Osteocyte (in vitro differentiated cells): Measurements from ENCODE around the gene C1QTNF6. TPM values are rescaled to one million over a fixed set of nuclear protein-coding genes. Genes with fewer than 3 reads are reported as not detected.
"Not testable (repeated sequence)": the region's sequence is repeated elsewhere in the genome, so short reads cannot be mapped to it uniquely, and the experiment has no call there.

ENCODE experiments used
- DNase-seq: peaks from one replicate; pipeline ENCODE4 v3.0.0; 2021; ENCODE audit warnings: mixed read lengths; ENCODE audit not compliant: unreplicated experiment; ENCODE audit errors: extremely low spot score
- H3K27ac Mint-ChIP-seq: one replicate; pipeline ENCODE4 v1.8.0; 2021; ENCODE audit warnings: mild to moderate bottlenecking, mixed read lengths; ENCODE audit not compliant: unreplicated experiment
- H3K27me3 Mint-ChIP-seq: one replicate; pipeline ENCODE4 v1.8.0; 2021; ENCODE audit warnings: mixed read lengths; ENCODE audit not compliant: unreplicated experiment
- H3K36me3 Mint-ChIP-seq: one replicate; pipeline ENCODE4 v1.8.0; 2021; ENCODE audit warnings: mixed read lengths; ENCODE audit not compliant: unreplicated experiment
- H3K4me1 Mint-ChIP-seq: one replicate; pipeline ENCODE4 v1.8.0; 2021; ENCODE audit warnings: mixed read lengths; ENCODE audit not compliant: unreplicated experiment
- H3K4me3 Mint-ChIP-seq: one replicate; pipeline ENCODE4 v1.8.0; 2021; ENCODE audit warnings: mild to moderate bottlenecking, moderate library complexity, mixed read lengths; ENCODE audit not compliant: unreplicated experiment
- H3K9me3 Mint-ChIP-seq: one replicate; pipeline ENCODE4 v1.8.0; 2021; ENCODE audit warnings: mixed read lengths; ENCODE audit not compliant: unreplicated experiment
- total RNA-seq: library from RNA; stranded (reverse); gene quantifications from 2 replicates; pipeline ENCODE4 v1.2.1, GENCODE V29; 2021
- TF ChIP-seq, protein P1 (sequence below): fragments of 200-600 bp; sonication (generic); IDR thresholded peaks from 2 replicates; pipeline ENCODE4 v1.5.0; 2021; ENCODE audit warnings: antibody characterized with exemption, mild to moderate bottlenecking, moderate library complexity

Gene C1QTNF6
- total RNA-seq, 1 donor from 2014 or later, result 36.4 TPM

- no peak overlapping the region for H3K4me3 Mint-ChIP-seq
- H3K27ac Mint-ChIP-seq, result no peak overlapping the region
- TF ChIP-seq, protein P1, sequence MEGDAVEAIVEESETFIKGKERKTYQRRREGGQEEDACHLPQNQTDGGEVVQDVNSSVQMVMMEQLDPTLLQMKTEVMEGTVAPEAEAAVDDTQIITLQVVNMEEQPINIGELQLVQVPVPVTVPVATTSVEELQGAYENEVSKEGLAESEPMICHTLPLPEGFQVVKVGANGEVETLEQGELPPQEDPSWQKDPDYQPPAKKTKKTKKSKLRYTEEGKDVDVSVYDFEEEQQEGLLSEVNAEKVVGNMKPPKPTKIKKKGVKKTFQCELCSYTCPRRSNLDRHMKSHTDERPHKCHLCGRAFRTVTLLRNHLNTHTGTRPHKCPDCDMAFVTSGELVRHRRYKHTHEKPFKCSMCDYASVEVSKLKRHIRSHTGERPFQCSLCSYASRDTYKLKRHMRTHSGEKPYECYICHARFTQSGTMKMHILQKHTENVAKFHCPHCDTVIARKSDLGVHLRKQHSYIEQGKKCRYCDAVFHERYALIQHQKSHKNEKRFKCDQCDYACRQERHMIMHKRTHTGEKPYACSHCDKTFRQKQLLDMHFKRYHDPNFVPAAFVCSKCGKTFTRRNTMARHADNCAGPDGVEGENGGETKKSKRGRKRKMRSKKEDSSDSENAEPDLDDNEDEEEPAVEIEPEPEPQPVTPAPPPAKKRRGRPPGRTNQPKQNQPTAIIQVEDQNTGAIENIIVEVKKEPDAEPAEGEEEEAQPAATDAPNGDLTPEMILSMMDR, result no peak
- no peak for DNase-seq
- peaks cover 16% of the 10 kb centered on the region for H3K4me1 Mint-ChIP-seq
- H3K27me3 Mint-ChIP-seq, result peaks cover 37% of the 10 kb centered on the region
- H3K36me3 Mint-ChIP-seq, result no peaks in the 10 kb centered on the region
- no peaks in the 10 kb centered on the region for H3K9me3 Mint-ChIP-seq
Measured at GRCh38 chr22:37172266-37173245, 15.5 kb downstream of the C1QTNF6 start.

GRCh38 chr22:37171662-37172061 lies 16.4 kb downstream of the C1QTNF6 start:
- TF ChIP-seq, protein P1, result no peak
- Mint-ChIP-seq H3K27ac (no peak overlapping the region), H3K4me1 (peaks cover 10% of the 10 kb centered on the region), H3K9me3 (no peaks in the 10 kb centered on the region), H3K27me3 (peaks cover 37% of the 10 kb centered on the region), H3K4me3 (no peak overlapping the region), H3K36me3 (no peaks in the 10 kb centered on the region)
- no peak for DNase-seq

- H3K9me3 Mint-ChIP-seq, H3K27ac Mint-ChIP-seq, H3K4me1 Mint-ChIP-seq, H3K36me3 Mint-ChIP-seq, H3K4me3 Mint-ChIP-seq, DNase-seq: not testable (repeated sequence)
- peaks cover 38% of the 10 kb centered on the region for H3K27me3 Mint-ChIP-seq
Measured at GRCh38 chr22:37170689-37171405, 17.2 kb downstream of the C1QTNF6 start.

- no peaks in the 10 kb centered on the region for H3K9me3 Mint-ChIP-seq
- TF ChIP-seq, protein P1, result no peak
- H3K27me3 Mint-ChIP-seq, result peaks cover 38% of the 10 kb centered on the region
- H3K4me3 Mint-ChIP-seq, result no peak overlapping the region
- H3K4me1 Mint-ChIP-seq, result peaks cover 2% of the 10 kb centered on the region
- no peak for DNase-seq
- H3K27ac Mint-ChIP-seq, result no peak overlapping the region
- no peaks in the 10 kb centered on the region for H3K36me3 Mint-ChIP-seq
Measured at GRCh38 chr22:37169947-37170688, 17.9 kb downstream of the C1QTNF6 start.

GRCh38 chr22:37169406-37169805 lies 18.6 kb downstream of the C1QTNF6 start:
- Mint-ChIP-seq H3K9me3 (no peaks in the 10 kb centered on the region), H3K4me1 (peaks cover 2% of the 10 kb centered on the region), H3K27me3 (peaks cover 34% of the 10 kb centered on the region), H3K4me3 (no peak overlapping the region), H3K36me3 (no peaks in the 10 kb centered on the region), H3K27ac (no peak overlapping the region)
- DNase-seq, result no peak
- TF ChIP-seq, protein P1, result no peak
